ENCODE measurements around the gene ZFAND3.

Gene ZFAND3, protein sequence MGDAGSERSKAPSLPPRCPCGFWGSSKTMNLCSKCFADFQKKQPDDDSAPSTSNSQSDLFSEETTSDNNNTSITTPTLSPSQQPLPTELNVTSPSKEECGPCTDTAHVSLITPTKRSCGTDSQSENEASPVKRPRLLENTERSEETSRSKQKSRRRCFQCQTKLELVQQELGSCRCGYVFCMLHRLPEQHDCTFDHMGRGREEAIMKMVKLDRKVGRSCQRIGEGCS

GRCh38 chr6:37819177-37819801 is at the start of gene ZFAND3:
ZFAND3 (plus strand) TSS chr6:37819727; CDS start chr6:37819946, 219 bp downstream.
- Histone ChIP-seq H3K4me1 (ENCODE audit: insufficient read depth, low read length) (peaks cover 34% of the 10 kb centered on the region), H3K9ac (ENCODE audit: low read length) (peak within 1 kb of the TSS; percentile 94), H3K9me3 (ENCODE audit: low read length) (no peaks in the 10 kb centered on the region), H3K27me3 (ENCODE audit: control insufficient read depth in 1 of 2, insufficient read depth in 2 of 2, low read length in 2 of 2) (no peaks in the 10 kb centered on the region), H3K36me3 (ENCODE audit: insufficient read depth, low read length) (no peaks in the 10 kb centered on the region), H3K27ac (ENCODE audit: low read depth, low read length) (peak within 1 kb of the TSS; percentile 96), H3K4me3 (ENCODE audit: low read depth in 1 of 2, low read length in 2 of 2) (peak within 1 kb of the TSS; percentile 82 to 86)

DNA sequence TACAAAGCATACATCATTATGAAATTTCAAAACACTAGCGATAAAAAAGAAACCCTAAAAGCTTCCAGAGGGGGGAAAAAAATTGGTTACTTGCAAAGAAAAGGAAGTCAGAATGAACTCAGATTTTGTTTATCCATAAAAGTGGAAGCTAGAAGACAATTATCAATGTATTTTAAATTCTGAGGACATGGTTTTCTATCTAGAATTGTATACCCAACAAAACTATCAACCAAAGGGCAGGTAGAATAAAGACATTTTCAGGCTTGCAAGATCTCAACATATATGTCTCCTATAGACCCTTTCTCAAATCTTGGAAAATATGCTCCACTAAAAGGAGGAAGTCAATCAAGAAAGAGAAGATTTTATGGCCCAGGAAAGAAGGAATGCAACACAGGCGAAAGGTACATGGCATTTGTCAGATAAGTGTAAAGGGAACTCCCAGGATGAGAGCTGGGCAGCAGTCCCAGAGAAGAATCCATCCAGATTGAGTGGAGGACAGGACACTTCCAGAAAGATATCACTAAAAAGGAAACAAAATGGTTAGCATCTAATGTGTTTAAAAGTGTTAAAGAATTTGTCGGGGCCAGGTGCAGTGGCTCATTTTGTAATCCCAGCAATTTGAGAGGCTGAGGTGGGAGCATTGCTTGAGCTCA is 45.4 kb upstream of the ZFAND3 start:
- H3K4me3 ChIP-seq (ENCODE audit: low read depth in 1 of 2, low read length in 2 of 2) = no peak overlapping the region
- no peak overlapping the region for H3K9ac ChIP-seq (ENCODE audit: low read length)
- H3K4me1 ChIP-seq (ENCODE audit: insufficient read depth, low read length) = no peaks in the 10 kb centered on the region
- no peaks in the 10 kb centered on the region for H3K27me3 ChIP-seq (ENCODE audit: control insufficient read depth in 1 of 2, insufficient read depth in 2 of 2, low read length in 2 of 2)
- no peaks in the 10 kb centered on the region for H3K9me3 ChIP-seq (ENCODE audit: low read length)
- H3K36me3 ChIP-seq (ENCODE audit: insufficient read depth, low read length) = no peaks in the 10 kb centered on the region
- H3K27ac ChIP-seq (ENCODE audit: low read depth, low read length) = no peak overlapping the region

DNA sequence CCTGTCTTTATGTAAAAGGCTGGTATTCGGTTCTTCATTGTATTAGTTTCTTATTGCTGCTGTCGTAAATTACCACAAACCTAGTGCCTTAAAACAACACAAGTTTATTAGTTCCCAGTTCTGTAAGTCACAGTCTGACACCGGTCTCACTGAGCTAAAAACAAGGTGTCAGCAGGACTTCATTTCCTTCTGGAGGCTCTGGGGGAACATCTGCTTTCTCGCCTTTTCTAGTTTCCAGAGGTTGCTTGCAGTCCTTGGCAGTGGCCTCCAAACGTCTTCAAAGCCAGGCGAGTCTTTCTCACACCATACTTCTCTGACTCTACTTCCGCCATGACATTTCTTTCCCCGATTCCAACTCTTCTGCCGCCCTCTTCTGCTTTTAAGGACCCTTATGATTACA is 43.0 kb upstream of the ZFAND3 start:
- no peak overlapping the region for H3K9ac ChIP-seq (ENCODE audit: low read length)
- H3K36me3 ChIP-seq (ENCODE audit: insufficient read depth, low read length) = no peaks in the 10 kb centered on the region
- H3K27me3 ChIP-seq (ENCODE audit: control insufficient read depth in 1 of 2, insufficient read depth in 2 of 2, low read length in 2 of 2) = no peaks in the 10 kb centered on the region
- H3K4me1 ChIP-seq (ENCODE audit: insufficient read depth, low read length) = no peaks in the 10 kb centered on the region
- H3K27ac ChIP-seq (ENCODE audit: low read depth, low read length) = no peak overlapping the region
- no peak overlapping the region for H3K4me3 ChIP-seq (ENCODE audit: low read depth in 1 of 2, low read length in 2 of 2)
- H3K9me3 ChIP-seq (ENCODE audit: low read length) = no peaks in the 10 kb centered on the region

DNA sequence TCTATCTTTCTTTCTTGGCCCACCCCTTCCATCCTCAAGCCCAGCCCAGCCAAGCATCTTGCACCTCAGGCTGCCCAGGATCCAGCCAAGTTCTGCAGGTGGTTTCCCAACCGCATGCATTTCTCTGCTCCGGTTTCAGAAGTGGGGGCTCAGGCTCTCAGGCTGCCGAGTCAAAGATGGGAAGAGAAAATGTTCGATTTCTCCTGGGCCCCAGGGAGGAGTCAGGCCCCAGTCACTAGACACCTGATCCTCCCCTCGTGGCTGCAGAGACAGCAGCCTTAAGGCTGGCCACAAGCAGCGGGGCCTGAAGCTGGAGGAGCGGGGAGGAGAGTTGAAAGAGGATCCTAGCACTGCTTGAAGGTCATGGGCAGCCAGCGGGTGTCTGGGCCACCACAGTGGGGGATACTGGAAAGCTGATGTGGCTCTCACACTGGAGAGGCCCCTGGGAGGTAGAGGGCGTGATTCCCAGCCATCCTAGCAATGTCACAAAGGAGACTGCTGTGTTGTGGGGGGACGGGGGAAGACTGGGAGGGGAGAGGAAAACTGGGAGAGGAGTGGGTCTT is 42.2 kb upstream of the ZFAND3 start:
- Histone ChIP-seq H3K9ac (ENCODE audit: low read length) (no peak overlapping the region), H3K27me3 (ENCODE audit: control insufficient read depth in 1 of 2, insufficient read depth in 2 of 2, low read length in 2 of 2) (no peaks in the 10 kb centered on the region), H3K4me3 (ENCODE audit: low read depth in 1 of 2, low read length in 2 of 2) (no peak overlapping the region), H3K27ac (ENCODE audit: low read depth, low read length) (no peak overlapping the region), H3K4me1 (ENCODE audit: insufficient read depth, low read length) (no peaks in the 10 kb centered on the region), H3K9me3 (ENCODE audit: low read length) (no peaks in the 10 kb centered on the region), H3K36me3 (ENCODE audit: insufficient read depth, low read length) (no peaks in the 10 kb centered on the region)

- no peak overlapping the region for H3K9ac ChIP-seq (ENCODE audit: low read length)
- no peak overlapping the region for H3K27ac ChIP-seq (ENCODE audit: low read depth, low read length)
- H3K4me1 ChIP-seq (ENCODE audit: insufficient read depth, low read length) = peaks cover 14% of the 10 kb centered on the region
- H3K36me3 ChIP-seq (ENCODE audit: insufficient read depth, low read length) = no peaks in the 10 kb centered on the region
- H3K27me3 ChIP-seq (ENCODE audit: control insufficient read depth in 1 of 2, insufficient read depth in 2 of 2, low read length in 2 of 2) = no peaks in the 10 kb centered on the region
- H3K4me3 ChIP-seq (ENCODE audit: low read depth in 1 of 2, low read length in 2 of 2) = no peak overlapping the region
- H3K9me3 ChIP-seq (ENCODE audit: low read length) = no peaks in the 10 kb centered on the region
Measured at GRCh38 chr6:37779111-37779800, 40.3 kb upstream of the ZFAND3 start.

- H3K27ac ChIP-seq (ENCODE audit: low read depth, low read length) = no peak overlapping the region
- H3K9me3 ChIP-seq (ENCODE audit: low read length) = no peaks in the 10 kb centered on the region
- no peaks in the 10 kb centered on the region for H3K36me3 ChIP-seq (ENCODE audit: insufficient read depth, low read length)
- H3K4me1 ChIP-seq (ENCODE audit: insufficient read depth, low read length) = peaks cover 19% of the 10 kb centered on the region
- no peak overlapping the region for H3K4me3 ChIP-seq (ENCODE audit: low read depth in 1 of 2, low read length in 2 of 2)
- no peaks in the 10 kb centered on the region for H3K27me3 ChIP-seq (ENCODE audit: control insufficient read depth in 1 of 2, insufficient read depth in 2 of 2, low read length in 2 of 2)
- H3K9ac ChIP-seq (ENCODE audit: low read length) = no peak overlapping the region
Measured at GRCh38 chr6:37779902-37780628, 39.5 kb upstream of the ZFAND3 start.

DNA sequence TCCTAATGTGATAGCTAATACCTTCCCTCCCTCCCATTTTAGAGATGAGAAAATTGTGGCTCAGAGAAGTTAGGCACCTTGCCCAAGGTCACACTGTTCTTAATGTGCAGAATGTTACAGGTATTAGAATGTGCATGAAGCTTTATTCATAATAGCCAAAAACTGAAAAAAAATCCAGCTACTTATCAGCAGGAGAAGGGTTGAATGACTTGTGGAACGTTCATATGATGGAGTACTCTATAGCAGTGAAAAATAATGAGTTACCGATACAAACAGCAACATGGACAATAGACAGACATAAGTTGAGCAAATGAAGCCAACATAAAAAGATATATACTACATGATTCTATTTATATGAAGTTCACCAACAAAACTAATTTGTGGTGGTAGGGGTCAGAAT is 37.7 kb upstream of the ZFAND3 start:
- H3K36me3 ChIP-seq (ENCODE audit: insufficient read depth, low read length) = no peaks in the 10 kb centered on the region
- no peak overlapping the region for H3K4me3 ChIP-seq (ENCODE audit: low read depth in 1 of 2, low read length in 2 of 2)
- peaks cover 19% of the 10 kb centered on the region for H3K4me1 ChIP-seq (ENCODE audit: insufficient read depth, low read length)
- no peak overlapping the region for H3K27ac ChIP-seq (ENCODE audit: low read depth, low read length)
- H3K9ac ChIP-seq (ENCODE audit: low read length) = no peak overlapping the region
- no peaks in the 10 kb centered on the region for H3K9me3 ChIP-seq (ENCODE audit: low read length)
- H3K27me3 ChIP-seq (ENCODE audit: control insufficient read depth in 1 of 2, insufficient read depth in 2 of 2, low read length in 2 of 2) = no peaks in the 10 kb centered on the region

GRCh38 chr6:37783025-37783855 is 36.3 kb upstream of the ZFAND3 start:
- Histone ChIP-seq H3K4me1 (ENCODE audit: insufficient read depth, low read length) (peaks cover 19% of the 10 kb centered on the region), H3K36me3 (ENCODE audit: insufficient read depth, low read length) (no peaks in the 10 kb centered on the region), H3K4me3 (ENCODE audit: low read depth in 1 of 2, low read length in 2 of 2) (peak overlapping the region; percentile 45 to 75), H3K27me3 (ENCODE audit: control insufficient read depth in 1 of 2, insufficient read depth in 2 of 2, low read length in 2 of 2) (no peaks in the 10 kb centered on the region), H3K9ac (ENCODE audit: low read length) (no peak overlapping the region), H3K9me3 (ENCODE audit: low read length) (no peaks in the 10 kb centered on the region), H3K27ac (ENCODE audit: low read depth, low read length) (peak overlapping the region; percentile 59)

DNA sequence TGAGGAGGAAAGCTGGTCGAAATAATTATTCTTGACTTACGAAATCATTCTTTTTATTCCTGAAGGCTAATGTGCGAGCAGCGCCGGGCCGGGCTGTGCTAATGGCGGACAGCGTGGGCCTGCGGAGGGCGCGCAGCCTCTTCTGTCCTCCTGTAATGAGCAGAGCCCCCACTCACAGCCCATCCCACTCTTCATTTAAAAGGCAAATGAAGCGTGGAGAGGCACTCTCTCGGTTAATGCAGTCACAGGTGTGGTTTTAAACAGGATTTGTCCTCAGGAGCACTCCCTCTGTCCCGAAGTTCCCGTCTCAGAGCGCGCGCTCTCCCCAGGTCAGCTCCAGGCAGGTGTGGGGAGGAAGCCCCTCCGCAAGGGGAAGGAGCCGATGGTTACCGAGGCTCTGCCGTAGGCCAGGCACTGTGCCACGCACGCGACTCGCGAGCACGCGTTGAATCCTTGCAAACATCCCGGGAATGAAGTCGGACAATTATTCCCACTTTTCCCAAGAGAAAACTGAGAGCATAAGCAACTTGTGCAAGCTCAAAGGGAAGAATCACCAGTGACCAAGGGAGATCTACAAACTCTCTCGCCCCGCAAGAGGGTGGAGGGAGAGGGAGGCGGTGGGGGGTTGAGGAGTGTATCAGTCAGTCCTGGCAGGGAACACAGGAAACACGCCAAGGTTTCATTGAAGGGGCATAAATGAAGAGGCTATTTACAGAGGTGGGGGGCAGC is 35.5 kb upstream of the ZFAND3 start:
- H3K4me1 ChIP-seq (ENCODE audit: insufficient read depth, low read length) = peaks cover 19% of the 10 kb centered on the region
- no peak overlapping the region for H3K9ac ChIP-seq (ENCODE audit: low read length)
- H3K4me3 ChIP-seq (ENCODE audit: low read depth in 1 of 2, low read length in 2 of 2) = peak overlapping the region; percentile 45 to 75
- peak overlapping the region; percentile 59 for H3K27ac ChIP-seq (ENCODE audit: low read depth, low read length)
- no peaks in the 10 kb centered on the region for H3K36me3 ChIP-seq (ENCODE audit: insufficient read depth, low read length)
- no peaks in the 10 kb centered on the region for H3K9me3 ChIP-seq (ENCODE audit: low read length)
- H3K27me3 ChIP-seq (ENCODE audit: control insufficient read depth in 1 of 2, insufficient read depth in 2 of 2, low read length in 2 of 2) = no peaks in the 10 kb centered on the region

- Histone ChIP-seq H3K27ac (ENCODE audit: low read depth, low read length) (no peak overlapping the region), H3K9me3 (ENCODE audit: low read length) (no peaks in the 10 kb centered on the region), H3K9ac (ENCODE audit: low read length) (no peak overlapping the region), H3K36me3 (ENCODE audit: insufficient read depth, low read length) (no peaks in the 10 kb centered on the region), H3K4me1 (ENCODE audit: insufficient read depth, low read length) (peaks cover 19% of the 10 kb centered on the region), H3K4me3 (ENCODE audit: low read depth in 1 of 2, low read length in 2 of 2) (peak overlapping the region in 1 of 2 donors; percentile 75), H3K27me3 (ENCODE audit: control insufficient read depth in 1 of 2, insufficient read depth in 2 of 2, low read length in 2 of 2) (no peaks in the 10 kb centered on the region)
Measured at GRCh38 chr6:37784585-37784967, 35.0 kb upstream of the ZFAND3 start.

Measured in muscle layer of colon (tissue), 2 donors.